Measurements from ENCODE around the gene IL9.

The IL9 gene

GRCh38 chr5:135880801-135881200, 14.8 kb downstream of the IL9 start:
- TF ChIP-seq EZH2phosphoT487 (IDR thresholded peaks at IDR 0.05; ENCODE audit: low read length) = no peak
- no peak for TF ChIP-seq CTCF (IDR thresholded peaks at IDR 0.05; ENCODE audit: low read length)
- no peak for TF ChIP-seq EZH2 (optimal IDR thresholded peaks at IDR 0.05; ENCODE audit: low read depth, low read length)
- H3K4me1 ChIP-seq (ENCODE audit: low read length) = peaks cover 7% of the 10 kb centered on the region; the same call in 1 of the 2 replicates
- H3K9ac ChIP-seq (ENCODE audit: low read length) = no peak overlapping the region
- no peaks in the 10 kb centered on the region for H3F3A ChIP-seq (ENCODE audit: insufficient read depth, low read length)
- H3K4me2 ChIP-seq (ENCODE audit: low read depth, low read length) = no peak overlapping the region
- H3K9me2 ChIP-seq (replicated peaks; ENCODE audit: insufficient read depth, low read length) = no peaks in the 10 kb centered on the region
- no peak overlapping the region for H3K27ac ChIP-seq (ENCODE audit: low read length)
- no peaks in the 10 kb centered on the region for H4K20me1 ChIP-seq (ENCODE audit: insufficient read depth, low read length)
- no peaks in the 10 kb centered on the region for H3K79me2 ChIP-seq (ENCODE audit: low read length)
- DNase-seq = no peak
- no peak overlapping the region for H2AFZ ChIP-seq (ENCODE audit: low read length)
- H3K9me3 ChIP-seq (replicated peaks; ENCODE audit: insufficient read depth, low read length) = no peaks in the 10 kb centered on the region
- no peak overlapping the region for H3K4me3 ChIP-seq (ENCODE audit: low read length)
- H3K27me3 ChIP-seq (replicated peaks; ENCODE audit: insufficient read depth, low read length) = no peaks in the 10 kb centered on the region
- H3K36me3 ChIP-seq (replicated peaks; ENCODE audit: insufficient read depth, low read length) = no peaks in the 10 kb centered on the region

DNA sequence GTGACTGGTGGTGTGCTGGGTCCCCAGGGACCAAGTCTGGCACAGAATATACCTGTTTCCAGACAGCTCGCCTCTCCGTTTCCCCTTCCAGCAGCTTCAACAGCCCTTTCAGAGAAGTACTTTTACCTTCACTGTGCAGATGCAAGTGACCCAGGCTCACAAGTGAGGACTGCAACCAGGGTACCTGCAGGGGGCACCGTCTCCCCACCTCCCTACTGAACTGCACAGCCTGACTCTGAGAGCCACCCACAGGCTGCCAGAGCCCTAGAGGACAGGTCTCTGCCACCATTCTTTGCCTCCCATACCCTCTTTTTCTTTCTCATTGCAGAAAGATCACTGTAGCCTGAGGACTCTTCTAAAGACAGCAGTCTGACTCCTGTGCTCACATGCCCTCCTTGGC, 15.4 kb downstream of the IL9 start:
- Histone ChIP-seq H2AFZ (ENCODE audit: low read length) (no peak overlapping the region), H3K27ac (ENCODE audit: low read length) (no peak overlapping the region), H4K20me1 (ENCODE audit: insufficient read depth, low read length) (no peaks in the 10 kb centered on the region), H3K79me2 (ENCODE audit: low read length) (no peaks in the 10 kb centered on the region), H3K4me3 (ENCODE audit: low read length) (no peak overlapping the region), H3F3A (ENCODE audit: insufficient read depth, low read length) (no peaks in the 10 kb centered on the region), H3K36me3 (replicated peaks; ENCODE audit: insufficient read depth, low read length) (no peaks in the 10 kb centered on the region), H3K4me1 (ENCODE audit: low read length) (peaks cover 7% of the 10 kb centered on the region; the same call in 1 of the 2 replicates), H3K9me3 (replicated peaks; ENCODE audit: insufficient read depth, low read length) (no peaks in the 10 kb centered on the region), H3K27me3 (replicated peaks; ENCODE audit: insufficient read depth, low read length) (no peaks in the 10 kb centered on the region), H3K9me2 (replicated peaks; ENCODE audit: insufficient read depth, low read length) (no peaks in the 10 kb centered on the region), H3K4me2 (ENCODE audit: low read depth, low read length) (no peak overlapping the region), H3K9ac (ENCODE audit: low read length) (no peak overlapping the region)
- DNase-seq = no peak
- peak; percentile 49 for TF ChIP-seq CTCF (IDR thresholded peaks at IDR 0.05; ENCODE audit: low read length)
- TF ChIP-seq EZH2 (optimal IDR thresholded peaks at IDR 0.05; ENCODE audit: low read depth, low read length) = no peak
- no peak for TF ChIP-seq EZH2phosphoT487 (IDR thresholded peaks at IDR 0.05; ENCODE audit: low read length)

GRCh38 chr5:135879591-135879990, 16.1 kb downstream of the IL9 start:
- Histone ChIP-seq H3K9ac (ENCODE audit: low read length) (no peak overlapping the region), H2AFZ (ENCODE audit: low read length) (no peak overlapping the region), H4K20me1 (ENCODE audit: insufficient read depth, low read length) (no peaks in the 10 kb centered on the region), H3K36me3 (replicated peaks; ENCODE audit: insufficient read depth, low read length) (no peaks in the 10 kb centered on the region), H3F3A (ENCODE audit: insufficient read depth, low read length) (no peaks in the 10 kb centered on the region), H3K4me1 (ENCODE audit: low read length) (peaks cover 7% of the 10 kb centered on the region; the same call in 1 of the 2 replicates), H3K9me2 (replicated peaks; ENCODE audit: insufficient read depth, low read length) (no peaks in the 10 kb centered on the region), H3K27ac (ENCODE audit: low read length) (no peak overlapping the region), H3K4me2 (ENCODE audit: low read depth, low read length) (no peak overlapping the region), H3K27me3 (replicated peaks; ENCODE audit: insufficient read depth, low read length) (no peaks in the 10 kb centered on the region), H3K4me3 (ENCODE audit: low read length) (no peak overlapping the region), H3K9me3 (replicated peaks; ENCODE audit: insufficient read depth, low read length) (no peaks in the 10 kb centered on the region), H3K79me2 (ENCODE audit: low read length) (no peaks in the 10 kb centered on the region)
- TF ChIP-seq CTCF (IDR thresholded peaks at IDR 0.05; ENCODE audit: low read length) (no peak), EZH2phosphoT487 (IDR thresholded peaks at IDR 0.05; ENCODE audit: low read length) (no peak), EZH2 (optimal IDR thresholded peaks at IDR 0.05; ENCODE audit: low read depth, low read length) (no peak)
- no peak for DNase-seq

All from MM.1S (cell line).